CD14-positive monocyte (primary cell): ENCODE measurements around the gene NCAM1. TPM values are rescaled to one million over a fixed set of nuclear protein-coding genes. Genes with fewer than 3 reads are reported as not detected.

Source experiments
- DNase-seq, 3 donors: peaks; one replicate each; pipeline ENCODE4 v3.0.0-alpha.2; 2011 to 2022
- H2AFZ ChIP-seq: 2 replicates; pipeline ENCODE4 v1.6.0; 2012; ENCODE audit warnings: mild to moderate bottlenecking, low read depth, low read length, inconsistent platforms; ENCODE audit not compliant: insufficient read depth, poor library complexity, severe bottlenecking
- H3K27ac ChIP-seq, 2 donors: 1 replicate in 1 of 2; 2 replicates in 1 of 2; pipeline ENCODE4 v1.5.1; 2012 to 2013; ENCODE audit warnings: low read length in 2 of 2, control low read depth in 1 of 2, inconsistent platforms in 1 of 2, low read depth in 1 of 2, mild to moderate bottlenecking in 1 of 2
- H3K27me3 ChIP-seq, 2 donors: one replicate each; pipeline versions ENCODE4 v1.6.0 to v1.6.1; 2011 to 2013; ENCODE audit warnings: low read length in 2 of 2; ENCODE audit not compliant: control insufficient read depth in 2 of 2, insufficient read depth in 2 of 2
- H3K36me3 ChIP-seq, 2 donors: replicated peaks in 1 of 2; 1 replicate in 1 of 2; 2 replicates in 1 of 2; pipeline versions ENCODE4 v1.5.1 to v1.6.1; 2012 to 2013; ENCODE audit warnings: low read length in 2 of 2, control low read depth in 1 of 2, inconsistent platforms in 1 of 2, mild to moderate bottlenecking in 1 of 2; ENCODE audit not compliant: insufficient read depth in 2 of 2, control insufficient read depth in 1 of 2
- H3K4me1 ChIP-seq, 2 donors: 1 replicate in 1 of 2; 2 replicates in 1 of 2; pipeline versions ENCODE4 v1.5.1 to v1.6.1; 2012 to 2013; ENCODE audit warnings: low read length in 2 of 2, control low read depth in 1 of 2, inconsistent platforms in 1 of 2, mild to moderate bottlenecking in 1 of 2, moderate library complexity in 1 of 2; ENCODE audit not compliant: insufficient read depth in 2 of 2, control insufficient read depth in 1 of 2
- H3K4me2 ChIP-seq: replicated peaks from 2 replicates; pipeline ENCODE3; 2012; ENCODE audit warnings: low read length, moderate library complexity, mild to moderate bottlenecking; ENCODE audit not compliant: poor library complexity, severe bottlenecking; ENCODE audit errors: extremely low read depth
- H3K4me3 ChIP-seq, 3 experiments: fragments of 200-600 bp in 1 of 3; sonication (generic) in 1 of 3; replicated peaks in 1 of 3; 1 replicate in 2 of 3; 2 replicates in 1 of 3; pipeline ENCODE4 v1.5.1; 2011 to 2013; ENCODE audit warnings: low read length in 3 of 3, mild to moderate bottlenecking in 3 of 3, control low read depth in 2 of 3, low read depth in 2 of 3, inconsistent platforms in 1 of 3, moderate library complexity in 1 of 3
- H3K79me2 ChIP-seq: 2 replicates; pipeline ENCODE4 v1.6.0; 2012; ENCODE audit warnings: mild to moderate bottlenecking, control low read depth, inconsistent platforms, low read length, moderate library complexity; ENCODE audit not compliant: insufficient read depth
- H3K9ac ChIP-seq: 2 replicates; pipeline ENCODE4 v1.6.0; 2017; ENCODE audit warnings: low read length, mild to moderate bottlenecking; ENCODE audit not compliant: insufficient read depth, poor library complexity, severe bottlenecking
- H3K9me3 ChIP-seq, 2 donors: replicated peaks in 1 of 2; 1 replicate in 1 of 2; 2 replicates in 1 of 2; pipeline versions ENCODE4 v1.5.1 to v1.6.1; 2012 to 2013; ENCODE audit warnings: low read length in 2 of 2, control low read depth in 1 of 2; ENCODE audit not compliant: control insufficient read depth in 1 of 2, insufficient read depth in 1 of 2
- H4K20me1 ChIP-seq: 2 replicates; pipeline ENCODE4 v1.6.0; 2012; ENCODE audit warnings: mild to moderate bottlenecking, low read length, control low read depth, moderate library complexity; ENCODE audit not compliant: insufficient read depth
- H3K27ac Mint-ChIP-seq, 7 donors: one replicate each; pipeline ENCODE4 v1.8.0; 2020; ENCODE audit warnings: mild to moderate bottlenecking in 7 of 7, mixed read lengths in 7 of 7, moderate library complexity in 6 of 7, inconsistent platforms in 2 of 7
- H3K27me3 Mint-ChIP-seq, 3 donors: one replicate each; pipeline ENCODE4 v1.8.0; 2021 to 2022; ENCODE audit warnings: low read depth in 3 of 3, mild to moderate bottlenecking in 3 of 3, mixed read lengths in 3 of 3, moderate library complexity in 3 of 3, inconsistent platforms in 1 of 3
- H3K36me3 Mint-ChIP-seq, 2 donors: one replicate each; pipeline ENCODE4 v1.8.0; 2020; ENCODE audit warnings: mixed read lengths in 2 of 2, inconsistent platforms in 1 of 2, mild to moderate bottlenecking in 1 of 2
- H3K4me1 Mint-ChIP-seq: one replicate; pipeline ENCODE4 v1.8.0; 2020; ENCODE audit warnings: mild to moderate bottlenecking, mixed read lengths
- H3K4me3 Mint-ChIP-seq, 2 donors: one replicate each; pipeline ENCODE4 v1.8.0; 2020; ENCODE audit warnings: mild to moderate bottlenecking in 2 of 2, mixed read lengths in 2 of 2, moderate library complexity in 1 of 2
- H3K9me3 Mint-ChIP-seq, 7 donors: one replicate each; pipeline ENCODE4 v1.8.0; 2020 to 2022; ENCODE audit warnings: mixed read lengths in 7 of 7, mild to moderate bottlenecking in 6 of 7, moderate library complexity in 6 of 7, inconsistent platforms in 2 of 7
- CTCF ChIP-seq: fragments of 200-600 bp; IDR thresholded peaks from one replicate; pipeline ENCODE4 v1.8.0; 2022; ENCODE audit warnings: antibody characterized with exemption, mild to moderate bottlenecking
- WGBS: methylation state at CpG from one replicate; pipeline ENCODE4 v1.1.5; 2013; ENCODE audit warnings: missing lambda C conversion rate; ENCODE audit not compliant: insufficient coverage; 5-methylcytosine and 5-hydroxymethylcytosine counted together
- intact Hi-C, 2 donors: fragments of 100-400 bp; cut with micrococcal nuclease; formaldehyde crosslinking; loops; one replicate each; pipeline versions ENCODE4 v1.15.0 to v1.15.1; 2023
- polyA plus RNA-seq, 3 donors: library from polyadenylated mRNA; depleted of rRNA in 1 of 3; unstranded in 2 of 3; stranded (reverse) in 1 of 3; fragments of 300-500 nt in 2 of 3; fragments of >200 nt in 1 of 3; fragmentation: Illumina TruSeq in 2 of 3; gene quantifications; 1 replicate in 2 of 3; 2 replicates in 1 of 3; pipeline ENCODE4 v1.2.3, GENCODE V29; 2012 to 2021

NCAM1 gene
- polyA plus RNA-seq, 3 donors = 0.65 to 0.69 TPM; not detected in 1

GRCh38 chr11:113222241-113222640, 261.0 kb downstream of the NCAM1 start:
- no peak for DNase-seq
- Histone ChIP-seq H3K4me1 (no peaks in the 10 kb centered on the region), H3K9ac (no peak overlapping the region), H3K9me3 (peaks cover 0 to 3% of the 10 kb centered on the region in 2 donors), H3K27me3 (no peaks in the 10 kb centered on the region), H3K36me3 (no peaks in the 10 kb centered on the region), H4K20me1 (no peaks in the 10 kb centered on the region), H2AFZ (no peak overlapping the region), H3K4me2 (no peak overlapping the region), H3K79me2 (no peaks in the 10 kb centered on the region), H3K27ac (no peak overlapping the region), H3K4me3 (no peak overlapping the region)
- Mint-ChIP-seq H3K27ac (no peak overlapping the region), H3K27me3 (peaks cover 3 to 10% (median 8%) of the 10 kb centered on the region in 3 donors), H3K4me3 (no peak overlapping the region), H3K4me1 (no peaks in the 10 kb centered on the region), H3K9me3 (peaks cover 6 to 21% (median 14%) of the 10 kb centered on the region in 7 donors), H3K36me3 (no peaks in the 10 kb centered on the region)
- intact Hi-C loops = no loop called here
- WGBS = no CpG with 5 or more reads among the region's 2 CpGs
- TF ChIP-seq CTCF = no peak

- intact Hi-C loops = no loop called here
- Histone ChIP-seq H4K20me1 (no peaks in the 10 kb centered on the region), H2AFZ (no peak overlapping the region), H3K4me3 (no peak overlapping the region), H3K4me1 (no peaks in the 10 kb centered on the region), H3K4me2 (no peak overlapping the region), H3K9ac (no peak overlapping the region), H3K79me2 (no peaks in the 10 kb centered on the region), H3K9me3 (no peaks in the 10 kb centered on the region), H3K27me3 (no peaks in the 10 kb centered on the region), H3K27ac (no peak overlapping the region), H3K36me3 (no peaks in the 10 kb centered on the region)
- no peaks in the 10 kb centered on the region for H3K36me3 Mint-ChIP-seq
- H3K4me3 Mint-ChIP-seq = no peak overlapping the region
- H3K4me1 Mint-ChIP-seq = no peaks in the 10 kb centered on the region
- peaks cover 7 to 12% (median 8%) of the 10 kb centered on the region in 3 donors for H3K27me3 Mint-ChIP-seq
- WGBS = 95% methylated on average over 14 of the region's 14 CpGs
- DNase-seq = no peak
- H3K9me3 Mint-ChIP-seq = peaks cover 0 to 3% (median 0%) of the 10 kb centered on the region in 7 donors
- H3K27ac Mint-ChIP-seq = no peak overlapping the region
- no peak for TF ChIP-seq CTCF
These were observed 273.7 kb downstream of the NCAM1 start for GRCh38 chr11:113234888-113235287.
